Astrocyte (in vitro differentiated cells and primary cell): ENCODE results near the gene DNMT3B. TPM values are rescaled to one million over a fixed set of nuclear protein-coding genes. Genes with fewer than 3 reads are reported as not detected.

Source experiments
- DNase-seq: peaks from one replicate; pipeline ENCODE4 v3.0.0-alpha.2; 2010; ENCODE audit warnings: low read depth
- FAIRE-seq: peaks from 2 replicates; lab custom pipeline; 2011; peaks lifted over from hg19 to GRCh38; lab: Jason Lieb, UNC
- H2AFZ ChIP-seq: 2 replicates; pipeline ENCODE4 v1.6.0; 2012; ENCODE audit warnings: low read depth, low read length, inconsistent platforms
- H3K27ac ChIP-seq: 2 replicates; pipeline ENCODE4 v1.5.1; 2011; ENCODE audit warnings: low read depth, low read length, inconsistent platforms
- H3K27me3 ChIP-seq: 2 replicates; pipeline ENCODE4 v1.6.0; 2011; ENCODE audit warnings: low read length, inconsistent platforms; ENCODE audit not compliant: insufficient read depth
- H3K36me3 ChIP-seq: 2 replicates; pipeline ENCODE4 v1.5.1; 2011; ENCODE audit warnings: low read length, inconsistent platforms; ENCODE audit not compliant: insufficient read depth
- H3K4me1 ChIP-seq: 2 replicates; pipeline ENCODE4 v1.5.1; 2011; ENCODE audit warnings: low read length, inconsistent platforms; ENCODE audit not compliant: insufficient read depth
- H3K4me2 ChIP-seq: 2 replicates; pipeline ENCODE4 v1.6.0; 2012; ENCODE audit warnings: low read length, inconsistent platforms
- H3K4me3 ChIP-seq: 2 replicates; pipeline ENCODE4 v1.5.1; 2011; ENCODE audit warnings: low read depth, mild to moderate bottlenecking, low read length, inconsistent platforms; ENCODE audit not compliant: insufficient read depth
- H3K79me2 ChIP-seq: 2 replicates; pipeline ENCODE4 v1.6.0; 2012; ENCODE audit warnings: mild to moderate bottlenecking, low read length, inconsistent platforms; ENCODE audit not compliant: insufficient read depth
- H3K9ac ChIP-seq: 2 replicates; pipeline ENCODE4 v1.6.0; 2012; ENCODE audit warnings: mild to moderate bottlenecking, low read length, inconsistent platforms
- H3K9me3 ChIP-seq: 2 replicates; pipeline ENCODE4 v1.5.1; 2012; ENCODE audit warnings: low read depth, mild to moderate bottlenecking, low read length, inconsistent platforms; ENCODE audit not compliant: insufficient read depth
- H4K20me1 ChIP-seq: 2 replicates; pipeline ENCODE4 v1.6.0; 2012; ENCODE audit warnings: low read length, inconsistent platforms; ENCODE audit not compliant: insufficient read depth
- H3K27ac Mint-ChIP-seq: one replicate; pipeline ENCODE4 v1.8.0; 2021; ENCODE audit warnings: mild to moderate bottlenecking, mixed read lengths; ENCODE audit not compliant: unreplicated experiment
- H3K27me3 Mint-ChIP-seq: one replicate; pipeline ENCODE4 v1.8.0; 2021; ENCODE audit warnings: low read depth, mixed read lengths; ENCODE audit not compliant: unreplicated experiment
- H3K36me3 Mint-ChIP-seq: one replicate; pipeline ENCODE4 v1.8.0; 2021; ENCODE audit warnings: low read depth, mixed read lengths; ENCODE audit not compliant: unreplicated experiment
- H3K4me1 Mint-ChIP-seq: one replicate; pipeline ENCODE4 v1.8.0; 2021; ENCODE audit warnings: low read depth, mixed read lengths; ENCODE audit not compliant: unreplicated experiment
- H3K4me3 Mint-ChIP-seq: one replicate; pipeline ENCODE4 v1.8.0; 2021; ENCODE audit warnings: mild to moderate bottlenecking, moderate library complexity, mixed read lengths; ENCODE audit not compliant: unreplicated experiment
- H3K9me3 Mint-ChIP-seq: one replicate; pipeline ENCODE4 v1.8.0; 2021; ENCODE audit warnings: mild to moderate bottlenecking, mixed read lengths; ENCODE audit not compliant: unreplicated experiment
- EZH2 ChIP-seq: IDR thresholded peaks from 2 replicates; pipeline ENCODE4 v1.6.1; 2012; ENCODE audit warnings: mild to moderate bottlenecking, low read length, inconsistent platforms; ENCODE audit not compliant: insufficient read depth
- total RNA-seq: library from RNA; stranded (reverse); gene quantifications from 2 replicates; pipeline ENCODE4 v1.2.1, GENCODE V29; 2021
- TF ChIP-seq, protein P1 (sequence below): IDR thresholded peaks from 2 replicates; pipeline ENCODE4 v1.5.1; 2011; ENCODE audit warnings: low read depth, mild to moderate bottlenecking, inconsistent platforms, low read length, moderate library complexity; ENCODE audit not compliant: insufficient read depth

DNMT3B gene
- total RNA-seq, 1 donor from 2014 or later = 5.0 TPM

DNA sequence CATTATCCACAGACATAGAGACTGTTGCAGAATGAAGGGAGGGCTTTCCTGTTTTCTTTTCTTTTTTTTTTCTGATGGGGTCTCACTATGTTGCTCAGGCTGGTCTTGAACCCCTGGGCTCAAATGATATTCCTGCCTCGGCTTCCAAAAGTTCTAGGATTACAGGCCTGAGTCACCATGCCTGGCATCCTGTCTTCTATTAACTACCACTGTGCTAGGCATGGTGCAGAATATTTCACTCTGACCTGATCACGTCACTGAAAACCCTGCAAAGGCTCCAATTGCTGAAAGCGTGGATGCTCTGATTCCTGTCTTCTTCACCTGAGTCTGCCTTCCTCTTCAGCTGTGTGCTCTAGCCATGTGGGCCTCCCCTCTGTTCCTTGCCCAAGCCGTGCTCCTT lies 8.5 kb upstream of the DNMT3B start:
- no peak overlapping the region for H2AFZ ChIP-seq
- no peak overlapping the region for H3K4me3 ChIP-seq
- Mint-ChIP-seq H3K27ac (no peak overlapping the region), H3K27me3 (no peaks in the 10 kb centered on the region), H3K9me3 (no peaks in the 10 kb centered on the region), H3K4me3 (no peak overlapping the region), H3K36me3 (no peaks in the 10 kb centered on the region), H3K4me1 (peaks cover 17% of the 10 kb centered on the region)
- no peak overlapping the region for H3K27ac ChIP-seq
- no peak overlapping the region for H3K9ac ChIP-seq
- peak overlapping the region; percentile 78 for H3K4me2 ChIP-seq
- H3K36me3 ChIP-seq = no peaks in the 10 kb centered on the region
- peaks cover 18% of the 10 kb centered on the region for H3K4me1 ChIP-seq
- FAIRE-seq = no peak
- TF ChIP-seq EZH2 = no peak
- TF ChIP-seq, protein P1, sequence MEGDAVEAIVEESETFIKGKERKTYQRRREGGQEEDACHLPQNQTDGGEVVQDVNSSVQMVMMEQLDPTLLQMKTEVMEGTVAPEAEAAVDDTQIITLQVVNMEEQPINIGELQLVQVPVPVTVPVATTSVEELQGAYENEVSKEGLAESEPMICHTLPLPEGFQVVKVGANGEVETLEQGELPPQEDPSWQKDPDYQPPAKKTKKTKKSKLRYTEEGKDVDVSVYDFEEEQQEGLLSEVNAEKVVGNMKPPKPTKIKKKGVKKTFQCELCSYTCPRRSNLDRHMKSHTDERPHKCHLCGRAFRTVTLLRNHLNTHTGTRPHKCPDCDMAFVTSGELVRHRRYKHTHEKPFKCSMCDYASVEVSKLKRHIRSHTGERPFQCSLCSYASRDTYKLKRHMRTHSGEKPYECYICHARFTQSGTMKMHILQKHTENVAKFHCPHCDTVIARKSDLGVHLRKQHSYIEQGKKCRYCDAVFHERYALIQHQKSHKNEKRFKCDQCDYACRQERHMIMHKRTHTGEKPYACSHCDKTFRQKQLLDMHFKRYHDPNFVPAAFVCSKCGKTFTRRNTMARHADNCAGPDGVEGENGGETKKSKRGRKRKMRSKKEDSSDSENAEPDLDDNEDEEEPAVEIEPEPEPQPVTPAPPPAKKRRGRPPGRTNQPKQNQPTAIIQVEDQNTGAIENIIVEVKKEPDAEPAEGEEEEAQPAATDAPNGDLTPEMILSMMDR = no peak
- H3K9me3 ChIP-seq = no peaks in the 10 kb centered on the region
- no peaks in the 10 kb centered on the region for H3K79me2 ChIP-seq
- no peaks in the 10 kb centered on the region for H4K20me1 ChIP-seq
- DNase-seq = no peak
- H3K27me3 ChIP-seq = no peaks in the 10 kb centered on the region

DNA sequence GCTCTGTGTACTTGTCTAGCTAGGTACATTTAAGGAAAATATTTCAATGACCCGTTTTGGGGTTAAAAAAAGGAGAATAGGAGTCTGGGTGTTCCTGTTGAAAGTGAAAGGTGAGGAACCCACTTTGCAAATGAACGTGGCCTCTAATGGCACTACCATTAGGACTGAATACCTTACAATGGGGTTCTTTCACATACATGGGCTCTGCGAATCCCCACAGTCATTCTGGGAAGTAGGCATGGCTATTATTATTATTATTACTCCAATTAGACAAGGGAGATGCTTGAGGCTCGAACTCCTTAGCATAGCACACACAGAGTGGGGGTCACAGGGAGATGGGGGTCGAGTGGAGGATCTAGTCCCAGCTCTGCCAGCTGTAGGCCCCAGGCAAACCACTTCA lies 6.0 kb upstream of the DNMT3B start:
- Mint-ChIP-seq H3K9me3 (peaks cover under 1% of the 10 kb centered on the region), H3K4me1 (peaks cover 10% of the 10 kb centered on the region), H3K27me3 (peaks cover 2% of the 10 kb centered on the region), H3K36me3 (no peaks in the 10 kb centered on the region), H3K4me3 (no peak overlapping the region), H3K27ac (no peak overlapping the region)
- TF ChIP-seq, protein P1 = no peak
- TF ChIP-seq EZH2 = no peak
- Histone ChIP-seq H3K36me3 (no peaks in the 10 kb centered on the region), H3K4me2 (no peak overlapping the region), H3K4me1 (peaks cover 18% of the 10 kb centered on the region), H3K9me3 (no peaks in the 10 kb centered on the region), H3K9ac (no peak overlapping the region), H3K27ac (no peak overlapping the region), H3K79me2 (no peaks in the 10 kb centered on the region), H2AFZ (no peak overlapping the region), H3K4me3 (no peak overlapping the region), H4K20me1 (no peaks in the 10 kb centered on the region), H3K27me3 (no peaks in the 10 kb centered on the region)
- DNase-seq (no peak), FAIRE-seq (no peak)

DNA sequence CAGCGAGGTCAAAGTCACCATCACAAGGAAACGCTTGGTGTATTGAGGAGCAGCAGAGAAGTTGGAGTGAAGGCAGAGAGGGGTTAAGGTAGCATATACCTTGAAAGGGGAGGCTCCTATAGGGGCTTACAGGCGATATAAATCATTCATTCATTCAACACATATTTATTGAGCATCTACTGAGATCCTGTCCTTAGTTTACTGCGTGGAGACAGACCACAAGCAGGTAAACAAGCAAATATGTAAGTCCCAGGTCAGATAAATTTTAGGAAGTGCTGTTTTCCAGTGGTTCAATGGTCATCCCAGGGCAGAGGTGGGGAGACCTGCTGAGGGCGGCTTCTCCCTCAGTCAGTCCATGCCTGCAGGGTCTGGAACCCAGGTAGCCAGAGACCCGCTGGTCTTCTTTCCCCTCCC lies 761 bp upstream of the DNMT3B start:
- Histone ChIP-seq H3K4me2 (peak overlapping the region; percentile 100), H4K20me1 (no peaks in the 10 kb centered on the region), H3K9ac (peak overlapping the region; percentile 86), H2AFZ (peak overlapping the region; percentile 80), H3K27ac (no peak overlapping the region), H3K4me1 (peaks cover 13% of the 10 kb centered on the region), H3K36me3 (no peaks in the 10 kb centered on the region), H3K79me2 (peaks cover 33% of the 10 kb centered on the region), H3K27me3 (no peaks in the 10 kb centered on the region), H3K9me3 (no peaks in the 10 kb centered on the region), H3K4me3 (peak overlapping the region; percentile 40)
- H3K4me3 Mint-ChIP-seq = peak overlapping the region; percentile 77
- no peaks in the 10 kb centered on the region for H3K36me3 Mint-ChIP-seq
- peaks cover 2% of the 10 kb centered on the region for H3K27me3 Mint-ChIP-seq
- no peak for DNase-seq
- H3K27ac Mint-ChIP-seq = peak overlapping the region; percentile 3
- H3K4me1 Mint-ChIP-seq = peaks cover 6% of the 10 kb centered on the region
- no peak for FAIRE-seq
- TF ChIP-seq EZH2 = no peak
- TF ChIP-seq, protein P1 = no peak
- peaks cover 4% of the 10 kb centered on the region for H3K9me3 Mint-ChIP-seq
